Body of pancreas (tissue), 4 donors: Measurements from ENCODE around the gene KCNJ10.

Experiments used
- CTCF ChIP-seq, 7 experiments: fragments of 450-650 bp in 4 of 7; fragments of 200-600 bp in 3 of 7; sonication (generic) in 3 of 7; IDR thresholded peaks; one replicate each; pipeline ENCODE4 v1.5.1; 2016 to 2019; ENCODE audit warnings: antibody characterized with exemption in 7 of 7
- POLR2A ChIP-seq, 3 donors: fragments of 450-650 bp; IDR thresholded peaks; one replicate each; pipeline ENCODE4 v1.6.1; 2016; ENCODE audit warnings: antibody characterized with exemption in 3 of 3, mild to moderate bottlenecking in 2 of 3

- TF ChIP-seq POLR2A (IDR thresholded peaks at IDR 0.05) (no peak), CTCF (IDR thresholded peaks at IDR 0.05) (no peak)
Observed at GRCh38 chr1:159994896-159995295, 75.1 kb downstream of the KCNJ10 start.
